ENCODE data around the gene C1orf21. TPM values are rescaled to one million over a fixed set of nuclear protein-coding genes. Genes with fewer than 3 reads are reported as not detected.

The C1orf21 gene
- polyA plus RNA-seq, 1 experiment: 4.3 TPM

DNA sequence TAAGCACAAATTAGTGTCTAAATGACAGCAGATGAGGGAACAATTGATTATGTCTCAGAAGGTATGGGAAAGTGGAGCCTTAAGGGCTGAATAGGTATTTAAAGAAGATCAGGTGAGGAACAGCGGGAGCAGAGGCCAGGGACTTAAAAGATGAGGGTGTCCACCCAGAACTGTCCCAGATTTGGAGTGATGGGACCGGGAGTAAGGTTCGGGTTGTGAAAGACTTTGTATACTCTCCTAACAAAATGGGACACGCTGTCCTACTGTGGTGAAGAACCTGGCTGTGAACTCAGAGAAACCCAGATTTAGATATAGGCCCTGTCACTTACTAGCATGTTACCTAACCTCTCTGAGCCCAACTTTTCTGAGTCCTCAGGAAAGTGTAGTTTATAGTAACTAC, 140.6 kb downstream of the C1orf21 start:
- Histone ChIP-seq H3K4me3 (ENCODE audit: low read depth, low read length) (no peak overlapping the region), H3K36me3 (ENCODE audit: control insufficient read depth, insufficient read depth, low read length) (no peaks in the 10 kb centered on the region), H3K27me3 (ENCODE audit: control insufficient read depth, insufficient read depth, low read length) (no peaks in the 10 kb centered on the region)
- DNase-seq (ENCODE audit: low read depth): no peak
- POLR2A ChIA-PET: no interaction called here
- CTCF ChIA-PET: no interaction called here
- no peak for TF ChIP-seq CTCF (IDR thresholded peaks at IDR 0.05; ENCODE audit: insufficient read depth, low read depth, low read length)

GRCh38 chr1:184530226-184530625, 143.4 kb downstream of the C1orf21 start:
- TF ChIP-seq CTCF (IDR thresholded peaks at IDR 0.05; ENCODE audit: insufficient read depth, low read depth, low read length): no peak
- ChIA-PET CTCF (interaction anchor here (1.4 kb wide), 1 partner anchor 13 kb away, joined by 3 read pairs; no protein-coding TSS in a partner anchor), POLR2A (no interaction called here)
- H3K4me3 ChIP-seq (ENCODE audit: low read depth, low read length): no peak overlapping the region
- H3K36me3 ChIP-seq (ENCODE audit: control insufficient read depth, insufficient read depth, low read length): no peaks in the 10 kb centered on the region
- DNase-seq (ENCODE audit: low read depth): no peak
- H3K27me3 ChIP-seq (ENCODE audit: control insufficient read depth, insufficient read depth, low read length): no peaks in the 10 kb centered on the region

- Histone ChIP-seq H3K27me3 (ENCODE audit: control insufficient read depth, insufficient read depth, low read length) (no peaks in the 10 kb centered on the region), H3K4me3 (ENCODE audit: low read depth, low read length) (no peak overlapping the region), H3K36me3 (ENCODE audit: control insufficient read depth, insufficient read depth, low read length) (no peaks in the 10 kb centered on the region)
- peak; percentile 54 for DNase-seq (ENCODE audit: low read depth)
- ChIA-PET POLR2A (interaction anchor here (0.7 kb wide), 1 partner anchor 10 kb away, joined by 9 read pairs; no protein-coding TSS in a partner anchor), CTCF (interaction anchor here (0.8 kb wide), 1 partner anchor 10 kb away, joined by 3 read pairs; no protein-coding TSS in a partner anchor)
- TF ChIP-seq CTCF (IDR thresholded peaks at IDR 0.05; ENCODE audit: insufficient read depth, low read depth, low read length): no peak
Measured at GRCh38 chr1:184531296-184531695, 144.5 kb downstream of the C1orf21 start.

DNA sequence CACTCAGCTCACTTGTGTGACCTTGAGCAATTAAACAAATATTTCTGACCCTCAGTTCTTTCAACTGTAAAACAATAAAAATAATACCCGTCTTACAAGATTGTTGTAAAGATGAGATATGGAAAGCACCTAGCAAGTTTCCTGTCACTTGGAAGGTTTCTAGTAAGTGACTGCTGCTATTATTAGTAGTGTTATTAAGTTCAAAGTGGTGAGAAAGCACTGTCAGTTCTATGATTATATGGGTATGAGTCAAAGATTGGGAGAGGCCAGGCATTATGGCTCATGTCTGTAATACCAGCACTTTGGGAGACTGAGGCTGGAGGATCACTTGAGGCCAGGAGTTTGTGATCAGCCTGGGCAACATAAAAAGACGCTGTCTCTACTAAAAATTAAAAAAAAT, 145.4 kb downstream of the C1orf21 start:
- no peak for TF ChIP-seq CTCF (IDR thresholded peaks at IDR 0.05; ENCODE audit: insufficient read depth, low read depth, low read length)
- H3K36me3 ChIP-seq (ENCODE audit: control insufficient read depth, insufficient read depth, low read length): no peaks in the 10 kb centered on the region
- no peak overlapping the region for H3K4me3 ChIP-seq (ENCODE audit: low read depth, low read length)
- ChIA-PET CTCF (interaction anchor here (0.8 kb wide), 1 partner anchor 160 kb away, joined by 3 read pairs; no protein-coding TSS in a partner anchor), POLR2A (no interaction called here)
- no peaks in the 10 kb centered on the region for H3K27me3 ChIP-seq (ENCODE audit: control insufficient read depth, insufficient read depth, low read length)
- no peak for DNase-seq (ENCODE audit: low read depth)

- TF ChIP-seq CTCF (IDR thresholded peaks at IDR 0.05; ENCODE audit: insufficient read depth, low read depth, low read length): no peak
- H3K36me3 ChIP-seq (ENCODE audit: control insufficient read depth, insufficient read depth, low read length): no peaks in the 10 kb centered on the region
- H3K27me3 ChIP-seq (ENCODE audit: control insufficient read depth, insufficient read depth, low read length): no peaks in the 10 kb centered on the region
- CTCF ChIA-PET: no interaction called here
- POLR2A ChIA-PET: no interaction called here
- DNase-seq (ENCODE audit: low read depth): no peak
- no peak overlapping the region for H3K4me3 ChIP-seq (ENCODE audit: low read depth, low read length)
Measured at GRCh38 chr1:184533049-184533448, 146.2 kb downstream of the C1orf21 start.

All from BJ (cell line).